GM21717 (cell line): ENCODE measurements around the gene EEF1B2.
"Not testable (repeated sequence)": the region's sequence is repeated elsewhere in the genome, so short reads cannot be mapped to it uniquely, and the experiment has no call there.

Source experiments
- ATAC-seq: cut with Tn5 transposase; IDR thresholded peaks from one replicate; pipeline ENCODE4 v1.9.1; 2021; ENCODE audit warnings: mild to moderate bottlenecking, moderate library complexity; ENCODE audit not compliant: unreplicated experiment

EEF1B2 gene

DNA sequence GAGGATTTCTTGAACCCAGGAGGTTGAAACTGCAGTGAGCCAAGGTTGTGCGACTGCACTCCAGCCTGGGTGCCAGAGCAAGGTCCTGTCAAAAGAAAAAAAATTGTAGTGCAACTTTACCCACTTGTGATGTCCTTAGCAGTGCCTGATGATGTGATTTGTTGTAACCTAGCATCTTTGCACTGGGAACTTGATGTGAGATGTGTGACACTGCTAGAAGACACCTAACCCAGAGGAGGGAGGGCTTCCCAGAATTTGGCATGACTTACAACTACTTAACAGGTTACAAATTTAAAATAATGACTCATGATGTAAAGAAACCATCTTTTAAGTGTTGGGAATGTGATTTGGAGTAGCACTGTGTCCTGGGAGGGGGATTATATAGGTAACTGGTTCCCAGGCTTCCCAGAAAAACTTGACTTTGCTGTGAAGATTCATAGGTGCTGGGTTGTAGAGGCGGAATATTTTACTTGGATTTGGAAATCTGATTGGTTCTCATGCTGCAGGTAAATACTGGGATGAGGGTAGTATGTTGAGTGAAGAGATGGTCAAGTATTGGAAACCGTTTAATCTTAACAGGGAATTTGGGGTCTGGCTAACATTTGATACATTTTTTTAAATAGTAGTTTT lies 3.7 kb downstream of the EEF1B2 start:
- ATAC-seq: no peak

DNA sequence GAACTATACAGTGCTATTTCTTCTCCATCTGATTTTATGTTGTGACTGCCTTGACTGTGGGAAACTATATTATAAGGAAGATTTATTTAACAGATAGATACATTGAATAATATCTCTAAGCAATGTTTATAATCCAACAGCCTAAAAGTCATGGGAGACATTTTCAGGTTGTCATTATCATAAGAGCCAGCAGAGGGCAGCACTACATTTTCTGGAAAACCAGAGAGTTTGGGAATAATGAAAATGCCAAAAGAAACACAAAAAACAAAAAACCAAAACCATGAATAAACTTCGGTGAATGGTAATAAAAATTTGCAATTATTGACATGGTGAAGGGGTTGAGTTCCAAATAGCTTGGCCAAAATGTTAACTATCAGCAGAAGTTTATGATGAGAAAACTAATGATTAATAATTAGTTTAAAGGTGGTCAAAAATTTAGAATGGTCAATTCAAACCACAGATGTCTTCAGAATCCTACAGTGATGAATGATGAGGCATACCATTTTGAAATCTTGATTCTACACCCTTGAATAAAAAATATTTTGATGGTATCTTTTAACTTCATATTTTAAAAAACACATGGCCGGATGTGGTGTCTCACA lies 4.7 kb downstream of the EEF1B2 start:
- no peak for ATAC-seq

- ATAC-seq: not testable (repeated sequence)
Measured at GRCh38 chr2:206168230-206168629, 8.5 kb downstream of the EEF1B2 start.

DNA sequence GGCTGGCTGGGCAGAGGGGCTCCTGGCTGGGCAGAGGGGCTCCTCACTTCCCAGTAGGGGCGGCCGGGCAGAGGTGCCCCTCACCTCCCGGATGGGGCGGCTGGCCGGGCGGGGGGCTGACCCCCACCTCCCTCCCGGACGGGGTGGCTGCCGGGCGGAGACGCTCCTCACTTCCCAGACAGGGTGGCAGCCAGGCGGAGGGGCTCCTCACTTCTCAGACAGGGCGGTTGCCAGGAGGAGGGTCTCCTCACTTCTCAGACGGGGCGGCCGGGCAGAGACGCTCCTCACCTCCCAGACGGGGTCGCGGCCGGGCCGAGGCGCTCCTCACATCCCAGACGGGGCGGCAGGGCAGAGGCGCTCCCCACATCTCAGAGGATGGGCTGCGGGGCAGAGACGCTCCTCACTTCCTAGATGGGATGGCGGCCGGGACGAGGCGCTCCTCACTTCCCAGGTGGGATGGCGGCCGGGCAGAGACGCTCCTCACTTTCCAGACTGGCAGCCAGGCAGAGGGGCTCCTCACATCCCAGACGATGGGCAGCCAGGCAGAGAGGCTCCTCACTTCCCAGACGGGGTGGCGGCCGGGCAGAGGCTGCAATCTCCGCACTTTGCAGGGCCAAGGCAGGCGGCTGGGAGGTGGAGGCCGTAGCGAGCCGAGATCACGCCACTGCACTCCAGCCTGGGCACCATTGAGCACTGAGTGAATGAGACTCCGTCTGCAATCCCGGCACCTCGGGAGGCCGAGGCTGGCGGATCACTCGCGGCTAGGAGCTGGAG lies 12.1 kb downstream of the EEF1B2 start:
- not testable (repeated sequence) for ATAC-seq

GRCh38 chr2:206173147-206173546 lies 13.5 kb downstream of the EEF1B2 start:
- ATAC-seq: no peak

GRCh38 chr2:206176121-206176520 lies 16.4 kb downstream of the EEF1B2 start:
- no peak for ATAC-seq

GRCh38 chr2:206176901-206177300 lies 17.2 kb downstream of the EEF1B2 start:
- ATAC-seq: no peak

GRCh38 chr2:206181526-206181925 lies 21.8 kb downstream of the EEF1B2 start:
- not testable (repeated sequence) for ATAC-seq

DNA sequence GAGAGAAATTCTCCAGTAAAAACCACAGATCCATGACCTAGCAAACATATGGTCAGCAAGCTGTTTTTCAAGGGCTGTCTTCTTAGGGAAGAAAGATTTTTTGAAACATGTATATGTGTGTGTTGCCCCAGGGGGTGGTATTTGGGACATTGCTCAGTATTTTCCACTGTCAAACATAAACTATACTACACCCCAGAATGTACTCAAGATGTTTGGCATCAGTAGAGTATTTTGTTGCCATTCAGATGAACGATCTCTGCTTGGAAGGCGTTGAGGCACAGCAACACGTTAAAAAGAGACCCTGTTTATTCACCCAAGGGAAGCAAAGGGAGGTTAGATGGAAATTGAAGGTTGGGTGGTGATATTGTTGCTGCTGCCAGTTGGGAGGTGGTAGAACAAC lies 30.0 kb downstream of the EEF1B2 start:
- ATAC-seq: no peak

- ATAC-seq: no peak
Measured at GRCh38 chr2:206190111-206190510, 30.4 kb downstream of the EEF1B2 start.

- ATAC-seq: no peak
Measured at GRCh38 chr2:206190689-206191088, 31.0 kb downstream of the EEF1B2 start.

DNA sequence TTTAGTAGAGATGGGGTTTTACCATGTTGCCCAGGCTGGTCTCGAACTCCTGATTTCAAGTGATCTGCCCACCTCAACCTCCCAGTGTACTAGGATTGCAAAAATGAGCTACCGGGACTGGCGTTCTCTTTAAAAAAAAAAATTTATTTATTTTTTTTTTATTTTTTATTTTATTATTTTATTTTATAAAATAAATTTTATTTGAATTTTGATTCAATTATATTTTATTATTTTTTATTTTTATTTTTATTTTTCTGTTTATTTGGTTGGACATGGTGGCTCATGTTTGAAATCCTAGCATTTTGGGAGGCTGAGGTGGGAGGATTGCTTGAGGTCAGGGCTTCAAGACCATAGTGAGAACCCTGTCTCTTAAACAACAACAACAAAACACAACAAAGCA lies 32.5 kb downstream of the EEF1B2 start:
- no peak for ATAC-seq

GRCh38 chr2:206193671-206194357 lies 34.1 kb downstream of the EEF1B2 start:
- ATAC-seq: no peak

DNA sequence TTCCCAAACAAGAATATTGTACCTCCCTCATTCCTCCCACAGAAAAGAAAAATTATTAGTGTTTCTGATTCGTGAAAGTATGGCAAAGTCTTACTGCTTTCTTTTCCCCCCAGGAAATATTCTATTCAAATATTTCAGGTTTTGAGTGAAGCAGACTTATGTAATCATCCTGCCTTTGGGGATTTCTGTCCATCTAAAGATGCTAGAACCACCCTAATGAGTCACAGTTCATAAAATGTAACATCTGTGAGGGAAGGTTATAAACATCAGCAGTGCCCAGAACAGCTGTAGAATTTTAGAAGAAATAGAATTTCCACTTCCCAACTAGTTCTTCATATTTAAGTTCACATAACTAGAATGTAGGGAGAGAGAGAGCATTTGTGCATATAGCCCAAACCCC lies 39.0 kb downstream of the EEF1B2 start:
- ATAC-seq: no peak

- no peak for ATAC-seq
Measured at GRCh38 chr2:206201075-206201848, 41.6 kb downstream of the EEF1B2 start.

DNA sequence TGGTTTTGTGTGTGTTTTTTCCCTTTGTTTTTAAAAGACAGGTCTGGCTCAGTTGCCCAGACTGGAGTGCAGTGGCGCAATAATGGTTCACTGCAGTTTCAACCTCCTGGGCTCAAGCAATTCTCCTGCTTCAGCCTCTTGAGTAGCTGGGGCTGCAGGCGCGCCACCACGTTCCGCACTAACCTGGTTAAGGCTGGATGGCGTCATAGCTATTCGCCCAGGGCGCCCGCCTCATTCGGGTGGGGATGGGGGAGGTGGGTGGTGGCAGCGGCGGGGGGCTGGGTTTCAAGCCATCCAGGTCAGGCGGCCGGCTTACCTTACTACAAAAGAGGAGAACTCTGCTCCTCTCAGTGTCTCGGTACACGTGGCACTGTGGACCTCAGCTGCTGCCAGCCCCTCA lies 42.8 kb downstream of the EEF1B2 start:
- ATAC-seq: no peak

DNA sequence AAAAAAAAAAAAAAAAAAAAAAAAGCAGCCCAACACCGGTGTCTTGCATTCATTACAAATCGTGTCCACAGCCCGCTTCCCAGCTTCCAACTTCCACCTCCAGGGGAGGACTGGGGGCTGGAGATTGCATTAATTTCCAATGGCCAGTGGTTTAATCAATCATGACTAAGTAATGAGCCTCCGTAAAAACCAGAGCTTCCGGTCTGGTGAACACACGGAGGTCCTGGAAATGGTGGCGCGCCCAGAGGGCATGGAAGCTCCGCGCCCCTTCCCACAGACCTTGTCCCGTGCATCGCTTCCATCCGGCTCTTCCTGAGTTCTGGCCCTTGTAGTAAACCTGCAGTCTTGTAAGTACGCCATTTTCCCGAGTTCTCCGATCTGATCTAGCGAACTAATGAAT lies 43.6 kb downstream of the EEF1B2 start:
- ATAC-seq: no peak

GRCh38 chr2:206204710-206205109 lies 45.0 kb downstream of the EEF1B2 start:
- no peak for ATAC-seq

DNA sequence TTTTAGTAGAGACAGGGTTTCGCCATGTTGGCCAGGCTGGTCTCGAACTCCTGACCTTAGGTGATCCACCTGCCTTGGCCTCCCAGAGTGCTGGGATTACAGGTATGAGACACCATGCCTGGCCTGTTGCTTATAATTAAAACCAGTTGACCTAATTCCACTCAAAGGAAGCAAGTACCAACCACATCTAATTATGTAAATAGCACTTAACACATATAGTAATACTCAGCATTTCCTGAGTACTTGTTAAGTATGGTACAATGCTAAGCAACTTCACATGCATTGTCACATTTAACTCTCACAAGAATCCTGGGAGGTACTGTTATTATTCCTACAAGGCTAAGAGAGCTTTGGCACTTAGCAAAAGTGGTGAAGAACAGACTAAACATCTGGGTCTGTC lies 47.6 kb downstream of the EEF1B2 start:
- ATAC-seq: not testable (repeated sequence)

GRCh38 chr2:206208900-206209299 lies 49.2 kb downstream of the EEF1B2 start:
- ATAC-seq: no peak
